Measurements from ENCODE around the gene NAPG. TPM values are rescaled to one million over a fixed set of nuclear protein-coding genes. Genes with fewer than 3 reads are reported as not detected.
"Not testable (repeated sequence)": the region's sequence is repeated elsewhere in the genome, so short reads cannot be mapped to it uniquely, and the experiment has no call there.

The NAPG gene
- total and polyA plus RNA-seq, 4 donors, result 54.9 to 125 (median 57.1) TPM

DNA sequence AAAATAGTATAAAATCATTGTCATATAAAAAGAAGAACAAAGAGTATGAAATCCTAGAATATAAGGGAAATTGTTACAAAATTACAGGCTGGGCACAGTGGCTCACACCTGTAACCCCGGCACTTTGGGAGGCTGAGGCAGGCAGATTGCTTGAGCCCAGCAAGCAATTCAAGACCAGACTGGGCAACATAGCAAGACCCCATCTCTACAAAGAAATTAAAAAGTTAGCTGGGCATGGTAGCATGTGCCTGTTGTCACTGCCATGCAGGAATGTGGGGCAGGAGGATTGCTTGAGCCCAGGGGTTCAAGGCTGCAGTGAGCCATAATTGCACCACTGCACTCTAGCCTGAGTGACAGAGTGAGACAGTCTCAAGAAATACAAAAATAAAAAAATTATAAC lies 44.8 kb downstream of the NAPG start:
- no peak for DNase-seq (ENCODE audit: low read depth in 4 of 6, low spot score in 6 of 6)
- no peaks in the 10 kb centered on the region for H3K4me1 ChIP-seq (ENCODE audit: control insufficient read depth, insufficient read depth, low read length)
- WGBS (ENCODE audit: insufficient coverage), result no CpG with 5 or more reads among the region's 1 CpG
- no peaks in the 10 kb centered on the region for H3K36me3 ChIP-seq (ENCODE audit: control insufficient read depth, insufficient read depth, low read length)
- H3K4me3 ChIP-seq (ENCODE audit: low read depth, low read length), result no peak overlapping the region
- no peak overlapping the region for H3K27ac ChIP-seq (ENCODE audit: low read depth, low read length)
- H3K9me3 ChIP-seq (ENCODE audit: control insufficient read depth, insufficient read depth, low read length), result no peaks in the 10 kb centered on the region
- no peaks in the 10 kb centered on the region for H3K27me3 ChIP-seq (ENCODE audit: control insufficient read depth, insufficient read depth, low read length)

DNA sequence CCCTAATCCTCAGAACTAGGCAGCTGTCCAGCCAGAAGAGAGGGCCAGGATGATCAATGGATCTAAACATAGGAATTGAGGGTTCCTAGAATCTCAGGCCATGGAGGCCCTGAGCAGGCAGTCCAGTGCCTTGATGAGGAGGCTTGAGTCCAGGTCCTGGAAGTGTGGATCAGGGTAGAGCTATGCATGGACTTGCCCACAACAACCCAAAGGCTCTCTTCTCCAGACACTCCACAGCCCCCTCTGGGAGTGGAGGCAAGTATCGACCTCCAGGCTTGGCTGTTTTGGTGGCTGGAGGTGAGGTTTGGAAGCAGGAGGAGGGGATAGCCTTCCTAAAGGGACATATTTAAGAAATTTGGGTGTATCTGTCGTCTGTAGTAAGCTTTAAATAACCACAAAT lies 45.7 kb downstream of the NAPG start:
- WGBS (ENCODE audit: insufficient coverage), result 70% methylated on average over 1 of the region's 2 CpGs
- Histone ChIP-seq H3K36me3 (ENCODE audit: control insufficient read depth, insufficient read depth, low read length) (no peaks in the 10 kb centered on the region), H3K4me3 (ENCODE audit: low read depth, low read length) (no peak overlapping the region), H3K27ac (ENCODE audit: low read depth, low read length) (no peak overlapping the region), H3K9me3 (ENCODE audit: control insufficient read depth, insufficient read depth, low read length) (no peaks in the 10 kb centered on the region), H3K4me1 (ENCODE audit: control insufficient read depth, insufficient read depth, low read length) (no peaks in the 10 kb centered on the region), H3K27me3 (ENCODE audit: control insufficient read depth, insufficient read depth, low read length) (no peaks in the 10 kb centered on the region)
- no peak for DNase-seq (ENCODE audit: low read depth in 4 of 6, low spot score in 6 of 6)

- H3K27me3 ChIP-seq (ENCODE audit: control insufficient read depth, insufficient read depth, low read length); H3K36me3 ChIP-seq (ENCODE audit: control insufficient read depth, insufficient read depth, low read length); H3K9me3 ChIP-seq (ENCODE audit: control insufficient read depth, insufficient read depth, low read length); H3K27ac ChIP-seq (ENCODE audit: low read depth, low read length); H3K4me1 ChIP-seq (ENCODE audit: control insufficient read depth, insufficient read depth, low read length); H3K4me3 ChIP-seq (ENCODE audit: low read depth, low read length); DNase-seq (ENCODE audit: low read depth in 4 of 6, low spot score in 6 of 6): not testable (repeated sequence)
- WGBS (ENCODE audit: insufficient coverage), result no CpG with 5 or more reads among the region's 2 CpGs
Observed at GRCh38 chr18:10573261-10573660, 47.4 kb downstream of the NAPG start.

DNA sequence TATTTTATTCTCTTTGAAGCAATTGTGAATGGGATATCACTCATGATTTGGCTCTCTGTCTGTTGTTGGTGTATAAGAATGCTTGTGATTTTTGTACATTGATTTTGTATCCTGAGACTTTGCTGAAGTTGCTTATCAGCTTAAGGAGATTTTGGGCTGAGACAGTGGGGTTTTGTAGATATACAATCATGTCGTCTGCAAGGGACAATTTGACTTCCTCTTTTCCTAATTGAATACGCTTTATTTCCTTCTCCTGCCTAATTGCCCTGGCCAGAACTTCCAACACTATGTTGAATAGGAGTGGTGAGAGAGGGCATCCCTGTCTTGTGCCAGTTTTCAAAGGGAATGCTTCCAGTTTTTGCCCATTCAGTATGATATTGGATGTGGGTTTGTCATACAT lies 48.6 kb downstream of the NAPG start:
- not testable (repeated sequence) for DNase-seq (ENCODE audit: low read depth in 4 of 6, low spot score in 6 of 6); H3K27me3 ChIP-seq (ENCODE audit: control insufficient read depth, insufficient read depth, low read length); H3K4me1 ChIP-seq (ENCODE audit: control insufficient read depth, insufficient read depth, low read length); H3K27ac ChIP-seq (ENCODE audit: low read depth, low read length); H3K4me3 ChIP-seq (ENCODE audit: low read depth, low read length); H3K36me3 ChIP-seq (ENCODE audit: control insufficient read depth, insufficient read depth, low read length); H3K9me3 ChIP-seq (ENCODE audit: control insufficient read depth, insufficient read depth, low read length)
- no CpG with 5 or more reads among the region's 2 CpGs for WGBS (ENCODE audit: insufficient coverage)

DNA sequence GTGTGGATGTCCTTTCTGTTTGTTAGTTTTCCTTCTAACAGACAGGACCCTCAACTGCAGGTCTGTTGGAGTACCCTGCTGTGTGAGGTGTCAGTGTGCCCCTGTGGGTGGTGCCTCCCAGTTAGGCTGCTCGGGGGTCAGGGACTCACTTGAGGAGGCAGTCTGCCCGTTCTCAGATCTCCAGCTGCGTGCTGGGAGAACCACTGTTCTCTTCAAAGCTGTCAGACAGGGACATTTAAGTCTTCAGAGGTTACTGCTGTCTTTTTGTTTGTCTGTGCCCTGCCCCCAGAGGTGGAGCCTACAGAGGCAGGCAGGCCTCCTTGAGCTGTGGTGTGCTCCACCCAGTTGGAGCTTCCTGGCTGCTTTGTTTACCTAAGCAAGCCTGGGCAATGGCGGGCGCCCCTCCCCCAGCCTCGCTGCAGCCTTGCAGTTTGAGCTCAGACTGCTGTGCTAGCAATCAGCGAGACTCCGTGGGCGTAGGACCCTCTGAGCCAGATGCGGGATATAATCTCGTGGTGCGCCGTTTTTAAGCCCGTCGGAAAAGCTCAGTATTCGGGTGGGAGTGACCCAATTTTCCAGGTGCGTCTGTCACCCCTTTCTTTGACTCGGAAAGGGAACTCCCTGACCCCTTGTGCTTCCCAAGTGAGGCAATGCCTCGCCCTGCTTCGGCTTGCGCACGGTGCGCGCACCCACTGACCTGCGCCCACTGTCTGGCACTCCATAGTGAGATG lies 52.2 kb downstream of the NAPG start:
- H3K4me3 ChIP-seq (ENCODE audit: low read depth, low read length); H3K27me3 ChIP-seq (ENCODE audit: control insufficient read depth, insufficient read depth, low read length); H3K4me1 ChIP-seq (ENCODE audit: control insufficient read depth, insufficient read depth, low read length); H3K27ac ChIP-seq (ENCODE audit: low read depth, low read length); DNase-seq (ENCODE audit: low read depth in 4 of 6, low spot score in 6 of 6); H3K9me3 ChIP-seq (ENCODE audit: control insufficient read depth, insufficient read depth, low read length); H3K36me3 ChIP-seq (ENCODE audit: control insufficient read depth, insufficient read depth, low read length): not testable (repeated sequence)
- WGBS (ENCODE audit: insufficient coverage), result 93% methylated on average over 18 of the region's 25 CpGs

DNA sequence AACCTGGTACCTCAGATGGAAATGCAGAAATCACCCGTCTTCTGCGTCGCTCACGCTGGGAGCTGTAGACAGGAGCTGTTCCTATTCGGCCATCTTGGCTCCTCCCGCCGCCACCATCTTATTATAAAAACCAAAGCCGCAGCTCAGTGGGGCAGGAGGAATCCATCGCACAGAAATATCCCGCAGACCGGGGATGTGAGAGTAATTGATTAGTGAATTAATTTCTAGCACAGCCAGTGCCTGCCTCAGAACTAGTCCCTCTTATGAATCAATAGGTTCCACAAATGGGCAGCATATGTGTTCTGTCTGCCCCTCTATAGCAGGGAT lies 52.7 kb downstream of the NAPG start:
- DNase-seq (ENCODE audit: low read depth in 4 of 6, low spot score in 6 of 6); H3K36me3 ChIP-seq (ENCODE audit: control insufficient read depth, insufficient read depth, low read length); H3K27me3 ChIP-seq (ENCODE audit: control insufficient read depth, insufficient read depth, low read length); H3K4me3 ChIP-seq (ENCODE audit: low read depth, low read length); H3K4me1 ChIP-seq (ENCODE audit: control insufficient read depth, insufficient read depth, low read length); H3K9me3 ChIP-seq (ENCODE audit: control insufficient read depth, insufficient read depth, low read length); H3K27ac ChIP-seq (ENCODE audit: low read depth, low read length): not testable (repeated sequence)
- 93% methylated on average over 3 of the region's 11 CpGs for WGBS (ENCODE audit: insufficient coverage)

DNA sequence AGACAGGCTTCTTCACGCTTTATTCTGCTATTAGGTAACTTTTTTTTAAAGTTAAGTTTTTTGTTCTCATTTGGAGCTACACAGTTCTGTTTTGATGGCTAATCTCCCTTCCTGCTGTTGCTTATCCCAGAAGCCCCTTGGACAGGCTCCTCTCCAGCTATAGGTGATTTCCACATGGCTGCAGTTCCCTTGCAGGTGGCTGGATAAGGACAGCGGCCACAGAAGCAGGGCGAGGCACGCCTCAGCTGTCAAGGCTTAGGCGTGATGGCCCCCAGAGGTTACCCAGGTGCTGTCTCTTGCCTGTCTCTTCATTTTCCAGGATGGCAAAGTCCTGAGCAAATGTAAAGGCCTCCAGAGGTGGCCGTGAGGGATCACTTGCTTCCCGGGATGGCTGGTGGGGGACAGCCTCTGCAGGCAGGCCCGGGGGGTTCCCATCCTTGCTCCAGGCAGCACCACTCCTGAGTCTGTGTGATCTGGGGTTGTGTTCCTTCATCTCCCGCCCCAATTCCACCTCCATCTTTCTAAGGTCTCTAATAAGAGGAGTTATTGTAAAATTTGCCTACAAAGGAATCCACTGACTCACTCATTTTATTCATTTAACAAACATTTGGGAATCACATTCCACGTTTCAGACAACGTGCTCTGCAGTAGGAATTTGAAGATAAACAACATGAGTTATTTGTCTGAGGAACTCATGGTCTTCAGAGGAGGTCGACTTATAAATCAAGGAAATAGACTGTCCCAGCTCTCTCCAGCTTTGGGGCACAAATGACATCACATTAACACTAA lies 53.4 kb downstream of the NAPG start:
- Histone ChIP-seq H3K27me3 (ENCODE audit: control insufficient read depth, insufficient read depth, low read length) (no peaks in the 10 kb centered on the region), H3K9me3 (ENCODE audit: control insufficient read depth, insufficient read depth, low read length) (no peaks in the 10 kb centered on the region), H3K27ac (ENCODE audit: low read depth, low read length) (no peak overlapping the region), H3K4me3 (ENCODE audit: low read depth, low read length) (no peak overlapping the region), H3K4me1 (ENCODE audit: control insufficient read depth, insufficient read depth, low read length) (no peaks in the 10 kb centered on the region), H3K36me3 (ENCODE audit: control insufficient read depth, insufficient read depth, low read length) (no peaks in the 10 kb centered on the region)
- no peak for DNase-seq (ENCODE audit: low read depth in 4 of 6, low spot score in 6 of 6)
- 93% methylated on average over 4 of the region's 12 CpGs for WGBS (ENCODE audit: insufficient coverage)

GRCh38 chr18:10580215-10580614 lies 54.4 kb downstream of the NAPG start:
- no peak overlapping the region for H3K27ac ChIP-seq (ENCODE audit: low read depth, low read length)
- H3K27me3 ChIP-seq (ENCODE audit: control insufficient read depth, insufficient read depth, low read length), result no peaks in the 10 kb centered on the region
- 100% methylated on average over 3 of the region's 4 CpGs for WGBS (ENCODE audit: insufficient coverage)
- no peak overlapping the region for H3K4me3 ChIP-seq (ENCODE audit: low read depth, low read length)
- no peaks in the 10 kb centered on the region for H3K36me3 ChIP-seq (ENCODE audit: control insufficient read depth, insufficient read depth, low read length)
- no peaks in the 10 kb centered on the region for H3K9me3 ChIP-seq (ENCODE audit: control insufficient read depth, insufficient read depth, low read length)
- H3K4me1 ChIP-seq (ENCODE audit: control insufficient read depth, insufficient read depth, low read length), result no peaks in the 10 kb centered on the region
- DNase-seq (ENCODE audit: low read depth in 4 of 6, low spot score in 6 of 6), result no peak

DNA sequence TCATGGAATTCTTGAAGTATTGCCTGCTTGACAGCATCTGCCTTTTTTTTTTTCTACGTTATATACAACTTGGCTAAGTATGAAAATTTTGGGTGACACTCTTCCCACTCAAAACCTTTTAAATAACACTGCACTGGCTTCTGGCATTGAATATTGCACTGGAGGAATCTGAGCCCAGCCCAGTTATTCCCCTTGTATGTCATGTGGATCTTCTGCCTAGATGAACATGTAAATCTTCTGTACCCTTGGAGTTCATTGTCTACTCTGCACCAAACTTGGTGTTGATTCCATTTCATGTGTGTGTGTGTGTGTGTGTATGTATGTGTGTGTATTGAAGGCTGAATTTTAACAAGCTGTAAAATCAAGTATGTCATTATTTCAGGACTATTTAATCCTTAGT lies 59.4 kb downstream of the NAPG start:
- Histone ChIP-seq H3K27me3 (ENCODE audit: control insufficient read depth, insufficient read depth, low read length) (no peaks in the 10 kb centered on the region), H3K27ac (ENCODE audit: low read depth, low read length) (no peak overlapping the region), H3K4me3 (ENCODE audit: low read depth, low read length) (no peak overlapping the region), H3K36me3 (ENCODE audit: control insufficient read depth, insufficient read depth, low read length) (no peaks in the 10 kb centered on the region), H3K9me3 (ENCODE audit: control insufficient read depth, insufficient read depth, low read length) (no peaks in the 10 kb centered on the region), H3K4me1 (ENCODE audit: control insufficient read depth, insufficient read depth, low read length) (no peaks in the 10 kb centered on the region)
- WGBS (ENCODE audit: insufficient coverage), result no CpG with 5 or more reads among the region's 1 CpG
- DNase-seq (ENCODE audit: low read depth in 4 of 6, low spot score in 6 of 6), result no peak

- 96% methylated on average over 23 of the region's 30 CpGs for WGBS (ENCODE audit: insufficient coverage)
- Histone ChIP-seq H3K36me3 (ENCODE audit: control insufficient read depth, insufficient read depth, low read length) (no peaks in the 10 kb centered on the region), H3K9me3 (ENCODE audit: control insufficient read depth, insufficient read depth, low read length) (no peaks in the 10 kb centered on the region), H3K27ac (ENCODE audit: low read depth, low read length) (no peak overlapping the region), H3K4me1 (ENCODE audit: control insufficient read depth, insufficient read depth, low read length) (no peaks in the 10 kb centered on the region), H3K27me3 (ENCODE audit: control insufficient read depth, insufficient read depth, low read length) (no peaks in the 10 kb centered on the region), H3K4me3 (ENCODE audit: low read depth, low read length) (no peak overlapping the region)
- peak in 1 of 6 donors; percentile 17 for DNase-seq (ENCODE audit: low read depth in 4 of 6, low spot score in 6 of 6)
Observed at GRCh38 chr18:10588975-10589374, 63.1 kb downstream of the NAPG start.
